ENCODE measurements around the gene SIPA1L3.

The SIPA1L3 gene

GRCh38 chr19:38234615-38235014 is 327.6 kb downstream of the SIPA1L3 start:
- DNase-seq (ENCODE audit: low read depth) = no peak

GRCh38 chr19:38239816-38240215 is 332.8 kb downstream of the SIPA1L3 start:
- DNase-seq (ENCODE audit: low read depth) = no peak

- DNase-seq (ENCODE audit: low read depth) = no peak
These were observed 336.3 kb downstream of the SIPA1L3 start for GRCh38 chr19:38243279-38243673.

GRCh38 chr19:38245826-38246498 is 339.0 kb downstream of the SIPA1L3 start:
- DNase-seq (ENCODE audit: low read depth) = no peak

- DNase-seq (ENCODE audit: low read depth) = no peak
These were observed 340.1 kb downstream of the SIPA1L3 start for GRCh38 chr19:38247126-38247525.

- no peak for DNase-seq (ENCODE audit: low read depth)
These were observed 340.8 kb downstream of the SIPA1L3 start for GRCh38 chr19:38247734-38248268.

GRCh38 chr19:38248421-38248820 is 341.4 kb downstream of the SIPA1L3 start:
- no peak for DNase-seq (ENCODE audit: low read depth)

GRCh38 chr19:38250428-38250820 is 343.4 kb downstream of the SIPA1L3 start:
- DNase-seq (ENCODE audit: low read depth) = no peak

- DNase-seq (ENCODE audit: low read depth) = no peak
These were observed 344.0 kb downstream of the SIPA1L3 start for GRCh38 chr19:38250821-38251563.

GRCh38 chr19:38251564-38252051 is 344.6 kb downstream of the SIPA1L3 start:
- DNase-seq (ENCODE audit: low read depth) = no peak

GRCh38 chr19:38252385-38252784 is 345.4 kb downstream of the SIPA1L3 start:
- no peak for DNase-seq (ENCODE audit: low read depth)

- DNase-seq (ENCODE audit: low read depth) = no peak
These were observed 346.1 kb downstream of the SIPA1L3 start for GRCh38 chr19:38252941-38253691.

GRCh38 chr19:38253788-38254187 is 346.8 kb downstream of the SIPA1L3 start:
- no peak for DNase-seq (ENCODE audit: low read depth)

- DNase-seq (ENCODE audit: low read depth) = no peak
These were observed 348.5 kb downstream of the SIPA1L3 start for GRCh38 chr19:38255383-38256014.

All from activated T-cell treated with anti-CD3 and anti-CD28 coated beads for 24 hours (primary cell).